MM.1S (cell line): Measurements from ENCODE around the gene CAVIN3.

ENCODE experiments used
- CTCF ChIP-seq: fragments of 300-600 bp; sonication (generic); IDR thresholded peaks from 2 replicates; pipeline ENCODE4 v1.5.1; 2016; ENCODE audit warnings: antibody characterized with exemption, low read length, mixed read lengths
- EZH2 ChIP-seq: fragments of 300-600 bp; sonication (generic); optimal IDR thresholded peaks from 2 replicates; pipeline ENCODE3; 2017; ENCODE audit warnings: low read depth, mild to moderate bottlenecking, antibody characterized with exemption, low read length, mixed read lengths
- EZH2phosphoT487 ChIP-seq: fragments of 300-600 bp; sonication (generic); IDR thresholded peaks from 2 replicates; pipeline ENCODE4 v1.6.1; 2018; ENCODE audit warnings: antibody characterized with exemption, low read length

GRCh38 chr11:6321961-6322362 lies 1.7 kb upstream of the CAVIN3 start:
- TF ChIP-seq EZH2 = no peak
- no peak for TF ChIP-seq CTCF
- no peak for TF ChIP-seq EZH2phosphoT487
